Suppressor macrophage treated with lipopolysaccharide for 4 hours (primary cell): ENCODE measurements around the gene RPL39L.

ENCODE experiments used
- DNase-seq: peaks from one replicate; pipeline ENCODE4 v3.0.0-alpha.2; 2020

Gene RPL39L

GRCh38 chr3:187093320-187093719 is 46.0 kb downstream of the RPL39L start:
- no peak for DNase-seq

GRCh38 chr3:187088701-187089100 is 50.6 kb downstream of the RPL39L start:
- no peak for DNase-seq

- no peak for DNase-seq
These were observed 52.5 kb downstream of the RPL39L start for GRCh38 chr3:187086831-187087230.

GRCh38 chr3:187085933-187086332 is 53.4 kb downstream of the RPL39L start:
- no peak for DNase-seq

GRCh38 chr3:187085021-187085666 is 54.2 kb downstream of the RPL39L start:
- DNase-seq, result no peak

GRCh38 chr3:187084580-187084979 is 54.7 kb downstream of the RPL39L start:
- DNase-seq, result no peak

GRCh38 chr3:187084126-187084525 is 55.2 kb downstream of the RPL39L start:
- no peak for DNase-seq

GRCh38 chr3:187082758-187083375 is 56.4 kb downstream of the RPL39L start:
- peak; percentile 12 for DNase-seq

GRCh38 chr3:187080799-187081450 is 58.4 kb downstream of the RPL39L start:
- peak; percentile 8 for DNase-seq

GRCh38 chr3:187079090-187080022 is 59.9 kb downstream of the RPL39L start:
- no peak for DNase-seq

GRCh38 chr3:187077537-187077936 is 61.8 kb downstream of the RPL39L start:
- DNase-seq, result no peak

GRCh38 chr3:187077085-187077484 is 62.2 kb downstream of the RPL39L start:
- no peak for DNase-seq

- DNase-seq, result no peak
These were observed 63.0 kb downstream of the RPL39L start for GRCh38 chr3:187076297-187076696.

- no peak for DNase-seq
These were observed 64.5 kb downstream of the RPL39L start for GRCh38 chr3:187074846-187075245.

GRCh38 chr3:187073581-187074098 is 65.7 kb downstream of the RPL39L start:
- DNase-seq, result no peak

- DNase-seq, result no peak
These were observed 66.8 kb downstream of the RPL39L start for GRCh38 chr3:187072511-187072910.

- DNase-seq, result no peak
These were observed 67.2 kb downstream of the RPL39L start for GRCh38 chr3:187072102-187072501.
